GM21390 (cell line): Measurements from ENCODE around the gene RNASE7.
A peak's percentile ranks its signal among the peaks of the same experiment; 100 is the strongest.

ENCODE experiments used
- ATAC-seq: cut with Tn5 transposase; IDR thresholded peaks from one replicate; pipeline ENCODE4 v1.9.1; 2021; ENCODE audit not compliant: unreplicated experiment

RNASE7 gene

DNA sequence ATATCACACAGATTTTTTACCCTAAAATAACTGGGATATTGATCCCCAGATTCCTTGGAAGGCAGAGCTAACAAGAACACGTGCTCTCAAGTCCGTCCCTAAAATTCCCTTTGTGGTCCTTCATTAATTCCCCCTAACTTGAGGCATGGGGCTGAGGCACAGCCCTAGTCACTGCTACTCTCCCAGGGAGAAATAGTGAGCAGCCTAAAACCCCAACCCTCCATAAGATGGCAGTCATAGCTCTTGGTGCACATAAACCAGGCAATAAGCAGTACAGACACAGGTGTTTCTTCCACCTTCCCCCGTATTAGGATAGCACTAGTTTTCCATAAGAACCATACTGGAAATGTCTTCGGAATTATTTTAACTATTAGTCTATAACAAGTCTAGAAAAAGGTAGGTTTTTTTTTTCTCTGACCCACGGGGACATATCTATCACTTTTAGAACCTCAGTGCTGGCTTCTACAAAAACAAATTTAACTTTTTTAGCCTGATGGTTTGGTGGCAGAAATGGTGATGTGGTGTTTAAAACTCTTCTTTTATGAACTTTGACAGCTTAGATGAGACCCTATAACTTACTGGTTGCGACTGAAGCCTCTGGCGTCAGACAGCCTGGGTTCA, 24.8 kb downstream of the RNASE7 start:
- no peak for ATAC-seq

DNA sequence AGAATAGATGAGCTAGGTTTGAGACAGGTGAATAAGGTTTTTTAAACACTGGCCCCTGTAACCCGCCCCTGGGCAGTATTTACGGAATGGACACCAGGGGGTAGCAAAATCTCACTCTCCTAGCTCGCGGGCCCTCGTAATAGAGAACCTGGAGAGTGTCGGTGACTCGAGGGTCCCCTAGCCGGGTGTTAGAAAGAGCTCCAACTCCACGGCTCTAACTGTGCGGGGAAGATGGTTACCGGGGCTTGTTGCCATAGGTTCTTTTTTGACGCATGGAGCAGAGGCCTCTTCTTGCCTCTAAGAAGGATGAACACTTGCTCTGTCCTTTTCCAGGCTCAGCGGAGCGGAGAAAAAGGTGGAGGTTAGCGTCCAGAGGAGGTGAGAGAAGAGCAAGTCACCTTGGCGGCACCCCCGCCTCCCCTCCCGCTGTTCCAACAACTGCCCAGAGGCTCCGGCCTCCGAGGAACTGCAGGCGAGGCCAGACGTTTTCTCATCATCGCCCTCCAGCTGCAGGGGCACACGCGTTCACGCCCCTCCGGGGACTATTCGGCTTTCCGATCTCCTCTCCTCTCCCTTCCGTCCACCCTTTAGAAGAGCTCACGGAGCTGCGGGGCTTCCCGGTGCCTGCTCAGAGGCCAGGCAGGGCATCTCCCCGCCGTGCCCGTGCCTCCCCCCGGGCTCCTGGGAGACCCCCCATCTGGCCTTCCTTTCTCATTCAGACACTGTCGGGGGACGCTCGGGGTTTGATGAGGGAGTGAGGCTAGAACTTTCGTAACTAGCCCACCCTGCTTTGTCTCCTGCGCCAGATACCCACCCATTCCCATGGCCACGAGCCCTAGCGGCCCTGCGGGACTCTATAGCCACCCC, 26.6 kb downstream of the RNASE7 start:
- no peak for ATAC-seq

DNA sequence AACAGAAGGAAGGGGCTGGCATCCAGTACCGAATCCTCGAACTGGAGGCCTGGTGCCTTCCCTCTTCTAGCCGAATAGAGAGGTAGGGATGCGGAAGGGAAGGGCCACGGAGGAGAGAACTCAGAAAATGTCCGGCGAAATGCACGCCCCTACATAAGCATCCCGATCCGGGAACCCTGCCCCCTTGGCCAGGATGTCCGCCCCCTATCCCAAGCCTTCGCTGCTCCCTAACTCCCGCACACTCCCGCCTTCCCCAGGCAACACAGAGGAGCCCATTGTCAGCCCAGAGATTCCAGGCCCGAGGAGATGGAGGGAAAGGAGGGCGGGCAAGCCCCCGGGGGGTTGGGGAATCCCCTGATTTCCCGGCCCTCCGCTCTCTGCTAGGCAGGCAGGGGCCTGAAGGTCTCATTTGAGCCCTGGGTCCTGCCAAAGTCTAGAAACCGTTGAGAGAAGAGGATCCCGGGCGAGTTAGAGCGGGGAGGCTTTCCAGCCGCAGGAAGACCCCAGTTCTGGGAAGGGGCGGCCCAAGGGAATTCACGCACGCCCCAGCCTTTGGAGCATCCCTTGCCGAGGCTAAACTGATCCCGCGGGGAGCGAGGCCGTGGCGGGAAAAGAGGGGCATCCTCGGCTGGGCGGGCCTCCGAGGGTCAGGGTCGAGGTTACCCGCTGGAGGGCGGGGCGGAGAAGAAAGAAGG, 27.4 kb downstream of the RNASE7 start:
- ATAC-seq: no peak

DNA sequence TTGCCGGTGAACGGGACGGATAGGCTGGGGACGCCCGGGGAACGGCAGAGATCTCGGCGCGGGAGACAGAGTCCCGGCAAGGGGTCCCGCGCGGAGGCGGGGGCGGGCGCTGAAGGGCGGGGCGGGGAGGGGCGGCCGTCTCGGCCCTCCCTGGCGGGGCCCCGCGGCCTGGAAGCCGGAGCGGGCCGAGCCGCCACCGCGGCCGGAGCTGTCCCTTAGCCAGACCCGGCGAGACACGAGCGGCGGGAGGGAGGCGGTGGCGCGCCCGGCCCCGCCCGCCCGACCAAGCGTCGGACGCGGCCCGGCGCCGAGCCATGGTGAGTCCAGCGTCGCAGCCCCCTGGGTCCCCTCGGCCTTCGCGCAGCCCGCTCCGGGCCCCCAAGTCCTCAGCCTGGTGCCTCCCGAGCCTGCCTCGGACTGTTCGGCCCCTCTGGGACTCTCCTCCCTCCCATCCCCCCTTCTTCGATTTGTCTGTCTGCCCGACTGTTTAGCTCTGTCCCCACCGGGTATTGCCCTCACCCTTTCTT, 28.0 kb downstream of the RNASE7 start, which contains the start of gene ARHGEF40:
ARHGEF40 (plus strand) TSS at position 222 of the 527 bp plus-strand sequence; CDS start at position 315, 93 bp downstream.
- no peak for ATAC-seq

DNA sequence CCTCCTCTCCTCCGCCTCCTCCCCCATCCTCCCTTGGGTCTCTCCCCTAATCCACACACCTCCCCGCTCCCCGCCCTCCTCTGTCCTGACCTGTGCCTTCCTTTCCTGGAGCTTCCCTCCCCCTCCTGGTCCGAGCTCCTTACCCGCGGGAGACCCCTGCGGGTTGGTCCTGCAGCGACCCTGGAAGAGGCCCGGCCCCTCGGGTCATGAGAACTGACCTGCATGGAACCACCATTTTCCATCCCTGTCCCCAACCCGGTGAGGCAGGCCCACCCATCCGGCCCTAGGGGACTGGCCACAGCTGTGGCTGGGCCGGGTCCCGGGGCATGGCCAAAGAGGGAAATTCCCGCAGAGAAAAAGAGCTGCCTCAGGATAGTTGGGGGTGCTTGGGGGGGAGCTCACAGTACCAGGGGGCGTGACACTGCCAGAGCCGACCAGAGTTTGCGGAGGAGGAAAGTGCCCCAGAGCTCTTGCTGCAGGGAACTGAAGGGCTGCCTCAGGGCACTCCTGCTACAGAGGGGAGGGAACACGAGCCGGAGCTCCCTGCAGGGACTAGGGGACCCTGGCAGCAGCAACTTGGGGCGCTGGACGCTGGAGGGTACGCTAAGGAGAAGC, 28.6 kb downstream of the RNASE7 start:
- ATAC-seq: peak; percentile 17

DNA sequence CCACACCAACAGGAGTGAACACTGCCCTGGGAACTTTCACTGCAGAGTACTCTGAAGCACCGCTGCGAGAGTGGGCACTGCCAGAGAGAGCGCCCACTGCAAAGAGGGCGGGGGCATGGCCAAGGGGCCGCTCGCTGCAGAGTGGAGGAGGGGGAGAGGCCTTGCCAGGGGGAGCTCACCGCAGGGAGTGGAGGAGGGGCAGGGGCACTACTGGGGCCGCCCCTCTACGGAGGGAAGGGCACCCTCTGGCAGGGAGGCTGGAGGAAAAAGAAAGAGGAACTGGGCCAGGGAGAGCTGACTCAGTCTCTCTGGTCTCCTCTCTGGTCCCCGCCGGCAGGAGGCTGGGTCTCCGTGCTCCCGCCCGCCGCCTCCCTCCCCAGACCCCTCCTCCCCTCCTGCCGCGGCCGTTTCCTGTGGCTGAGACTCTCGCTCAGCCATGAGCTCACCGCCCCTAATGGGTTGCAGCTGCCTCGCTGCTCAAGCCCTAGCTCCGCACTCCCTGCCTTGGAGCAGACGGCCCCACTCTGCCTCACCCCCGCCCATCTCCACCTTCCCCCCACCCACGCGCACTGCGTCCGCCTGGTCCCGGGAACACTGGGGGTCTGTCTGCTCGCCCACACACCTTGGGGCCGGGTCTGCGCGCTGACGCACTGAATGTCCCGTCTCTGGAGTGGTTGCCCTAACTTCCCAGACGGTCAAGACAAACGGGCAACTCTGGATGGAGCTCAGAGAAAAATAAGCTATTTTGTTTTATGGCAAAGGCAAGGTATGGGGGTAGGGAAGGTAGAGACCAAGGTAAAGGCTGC, 29.3 kb downstream of the RNASE7 start:
- ATAC-seq: peak; percentile 75

DNA sequence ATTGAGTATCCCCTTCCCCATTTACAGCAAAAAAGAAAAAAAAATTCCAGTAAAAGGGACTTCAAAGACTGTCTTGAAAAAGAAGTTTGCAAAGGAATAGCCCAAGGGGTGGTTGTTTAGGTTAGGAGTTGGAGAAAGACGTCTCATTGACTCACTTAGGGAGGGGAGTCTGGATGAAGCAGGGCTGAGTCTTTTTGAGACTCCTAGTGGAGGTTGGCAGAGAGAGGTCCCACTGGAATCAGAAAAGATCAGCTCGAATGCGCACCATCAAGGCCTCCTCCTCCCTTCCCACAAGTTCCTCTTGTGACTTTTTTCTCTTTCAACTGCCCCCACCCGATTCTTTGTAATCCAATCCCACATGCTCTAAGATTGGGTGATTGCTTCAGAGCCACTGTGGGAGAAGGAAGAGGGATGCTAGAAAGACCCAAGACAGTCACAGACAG, 29.9 kb downstream of the RNASE7 start:
- ATAC-seq: no peak

DNA sequence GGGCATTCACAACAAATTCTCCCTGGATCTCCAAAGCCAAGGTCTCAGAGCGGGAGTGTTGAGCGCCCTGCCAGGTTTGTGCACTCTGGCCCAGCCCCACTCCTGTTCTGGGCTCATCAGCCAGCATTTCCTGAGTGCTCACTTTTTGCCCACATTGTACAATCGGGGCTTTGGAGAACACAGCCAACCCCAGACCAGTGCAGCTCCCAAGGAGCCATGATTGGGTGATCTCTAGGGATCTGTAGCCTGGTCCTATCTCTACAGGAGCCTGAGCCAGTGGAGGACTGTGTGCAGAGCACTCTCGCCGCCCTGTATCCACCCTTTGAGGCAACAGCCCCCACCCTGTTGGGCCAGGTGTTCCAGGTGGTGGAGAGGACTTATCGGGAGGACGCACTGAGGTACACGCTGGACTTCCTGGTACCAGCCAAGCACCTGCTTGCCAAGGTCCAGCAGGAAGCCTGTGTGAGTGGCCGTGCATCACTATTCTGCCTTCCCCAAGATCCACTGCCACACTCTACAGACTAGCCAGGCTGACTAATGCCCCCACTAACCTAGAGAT, 30.7 kb downstream of the RNASE7 start:
- ATAC-seq: no peak

DNA sequence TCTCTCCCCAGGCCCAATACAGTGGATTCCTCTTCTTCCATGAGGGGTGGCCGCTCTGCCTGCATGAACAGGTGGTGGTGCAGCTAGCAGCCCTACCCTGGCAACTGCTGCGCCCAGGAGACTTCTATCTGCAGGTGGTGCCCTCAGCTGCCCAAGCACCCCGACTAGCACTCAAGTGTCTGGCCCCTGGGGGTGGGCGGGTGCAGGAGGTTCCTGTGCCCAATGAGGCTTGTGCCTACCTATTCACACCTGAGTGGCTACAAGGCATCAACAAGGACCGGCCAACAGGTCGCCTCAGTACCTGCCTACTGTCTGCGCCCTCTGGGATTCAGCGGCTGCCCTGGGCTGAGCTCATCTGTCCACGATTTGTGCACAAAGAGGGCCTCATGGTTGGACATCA, 31.8 kb downstream of the RNASE7 start:
- no peak for ATAC-seq

DNA sequence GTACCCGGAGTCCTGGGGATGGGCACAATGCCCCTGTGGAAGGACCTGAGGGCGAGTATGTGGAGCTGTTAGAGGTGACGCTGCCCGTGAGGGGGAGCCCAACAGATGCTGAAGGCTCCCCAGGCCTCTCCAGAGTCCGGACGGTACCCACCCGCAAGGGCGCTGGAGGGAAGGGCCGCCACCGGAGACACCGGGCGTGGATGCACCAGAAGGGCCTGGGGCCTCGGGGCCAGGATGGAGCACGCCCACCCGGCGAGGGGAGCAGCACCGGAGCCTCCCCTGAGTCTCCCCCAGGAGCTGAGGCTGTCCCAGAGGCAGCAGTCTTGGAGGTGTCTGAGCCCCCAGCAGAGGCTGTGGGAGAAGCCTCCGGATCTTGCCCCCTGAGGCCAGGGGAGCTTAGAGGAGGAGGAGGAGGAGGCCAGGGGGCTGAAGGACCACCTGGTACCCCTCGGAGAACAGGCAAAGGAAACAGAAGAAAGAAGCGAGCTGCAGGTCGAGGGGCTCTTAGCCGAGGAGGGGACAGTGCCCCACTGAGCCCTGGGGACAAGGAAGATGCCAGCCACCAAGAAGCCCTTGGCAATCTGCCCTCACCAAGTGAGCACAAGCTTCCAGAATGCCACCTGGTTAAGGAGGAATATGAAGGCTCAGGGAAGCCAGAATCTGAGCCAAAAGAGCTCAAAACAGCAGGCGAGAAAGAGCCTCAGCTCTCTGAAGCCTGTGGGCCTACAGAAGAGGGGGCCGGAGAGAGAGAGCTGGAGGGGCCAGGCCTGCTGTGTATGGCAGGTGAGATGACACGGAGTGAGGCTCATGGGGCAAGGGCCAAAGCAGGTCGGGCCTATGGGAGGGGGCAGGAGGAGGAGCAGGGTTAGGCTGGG, 32.5 kb downstream of the RNASE7 start:
- no peak for ATAC-seq

DNA sequence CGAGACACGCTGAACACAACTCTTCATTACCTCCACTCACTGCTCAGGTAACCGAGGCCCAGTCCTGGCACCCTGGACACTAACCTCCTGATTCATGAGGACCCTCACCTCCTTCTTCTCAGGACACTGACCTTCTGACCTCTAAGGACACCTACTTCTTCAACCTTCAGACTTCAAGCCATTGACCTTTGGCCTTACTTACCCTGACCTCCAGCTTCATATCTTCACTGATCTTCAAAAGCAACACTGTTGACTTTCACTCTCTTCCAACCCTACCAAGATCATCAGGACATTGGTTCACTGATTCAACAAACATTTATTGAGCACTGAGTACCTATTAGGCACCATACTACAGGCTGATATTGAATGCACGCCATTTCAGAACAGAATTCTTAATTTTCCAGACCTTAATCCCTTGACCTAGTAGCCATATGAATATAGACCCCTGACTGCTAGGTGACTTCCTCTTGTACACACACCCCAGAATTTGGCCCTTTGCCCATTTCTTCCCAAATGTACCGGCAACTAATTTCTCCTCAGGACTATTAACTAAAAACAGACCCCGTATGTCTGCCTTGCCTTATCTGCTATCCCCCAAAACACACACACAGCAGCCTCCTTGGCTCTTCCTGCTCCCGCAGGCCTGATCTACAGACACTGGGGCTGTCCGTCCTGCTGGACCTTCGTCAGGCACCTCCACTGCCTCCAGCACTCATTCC, 33.7 kb downstream of the RNASE7 start:
- no peak for ATAC-seq

DNA sequence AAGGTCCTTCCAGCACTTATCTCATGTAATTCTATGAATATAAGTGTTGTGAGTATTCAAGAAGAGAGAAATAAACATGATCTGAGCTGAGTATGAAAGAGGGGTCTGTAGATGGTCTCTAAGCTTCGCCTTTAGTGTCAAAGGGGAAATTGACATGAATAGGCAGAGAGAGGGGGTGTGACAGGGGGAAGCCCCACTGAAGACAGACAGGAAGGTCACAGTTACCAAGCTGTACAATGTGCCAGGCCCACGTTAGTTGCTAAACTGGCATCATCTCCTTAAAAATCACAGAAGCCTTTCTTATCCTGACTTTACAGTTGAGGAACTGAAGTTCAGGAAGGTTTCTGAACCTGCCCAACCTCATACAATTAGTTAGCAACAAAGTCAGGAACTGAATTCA, 35.5 kb downstream of the RNASE7 start:
- ATAC-seq: no peak

DNA sequence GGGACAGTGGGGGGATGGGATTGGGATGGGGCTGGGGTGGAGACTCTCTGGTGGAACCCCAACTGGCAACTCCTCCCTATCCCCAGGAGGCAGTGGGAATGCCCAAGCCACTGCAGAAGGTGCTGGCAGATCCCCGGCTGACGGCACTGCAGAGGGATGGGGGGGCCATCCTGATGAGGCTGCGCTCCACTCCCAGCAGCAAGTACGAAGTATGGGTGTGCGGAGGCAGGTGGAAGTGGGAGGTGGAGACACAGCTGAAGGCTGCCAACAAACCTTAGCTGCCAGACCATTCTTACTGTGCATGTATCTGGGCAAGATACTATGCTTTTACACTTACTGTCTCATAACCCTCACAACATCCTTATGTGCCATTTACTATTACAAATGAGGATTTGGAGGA, 36.1 kb downstream of the RNASE7 start:
- ATAC-seq: no peak

DNA sequence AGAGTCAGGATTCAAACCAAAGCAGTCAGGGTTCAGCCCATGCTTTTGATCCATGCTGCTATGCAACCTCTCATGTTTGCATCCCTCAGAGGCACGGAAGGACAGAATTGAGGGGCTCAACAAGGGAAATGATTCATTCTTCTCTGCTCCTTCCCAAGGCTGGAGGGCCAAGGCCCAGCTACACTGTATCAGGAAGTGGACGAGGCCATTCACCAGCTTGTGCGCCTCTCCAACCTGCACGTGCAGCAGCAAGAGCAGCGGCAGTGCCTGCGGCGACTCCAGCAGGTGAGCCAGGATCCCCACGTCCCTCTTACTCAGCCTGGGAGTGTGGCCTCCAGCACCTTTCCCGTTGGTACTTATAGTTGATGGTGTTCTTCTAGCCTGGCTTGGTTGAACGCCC, 36.6 kb downstream of the RNASE7 start:
- ATAC-seq: no peak

DNA sequence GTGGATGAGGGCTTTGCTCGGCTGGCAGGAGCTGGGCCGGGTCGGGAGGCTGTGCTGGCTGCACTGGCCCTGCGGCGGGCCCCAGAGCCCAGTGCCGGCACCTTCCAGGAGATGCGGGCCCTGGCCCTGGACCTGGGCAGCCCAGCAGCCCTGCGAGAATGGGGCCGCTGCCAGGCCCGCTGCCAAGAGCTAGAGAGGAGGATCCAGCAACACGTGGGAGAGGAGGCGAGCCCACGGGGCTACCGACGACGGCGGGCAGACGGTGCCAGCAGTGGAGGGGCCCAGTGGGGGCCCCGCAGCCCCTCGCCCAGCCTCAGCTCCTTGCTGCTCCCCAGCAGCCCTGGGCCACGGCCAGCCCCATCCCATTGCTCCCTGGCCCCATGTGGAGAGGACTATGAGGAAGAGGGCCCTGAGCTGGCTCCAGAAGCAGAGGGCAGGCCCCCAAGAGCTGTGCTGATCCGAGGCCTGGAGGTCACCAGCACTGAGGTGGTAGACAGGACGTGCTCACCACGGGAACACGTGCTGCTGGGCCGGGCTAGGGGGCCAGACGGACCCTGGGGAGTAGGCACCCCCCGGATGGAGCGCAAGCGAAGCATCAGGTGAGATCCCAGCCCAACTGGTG, 39.5 kb downstream of the RNASE7 start:
- no peak for ATAC-seq

DNA sequence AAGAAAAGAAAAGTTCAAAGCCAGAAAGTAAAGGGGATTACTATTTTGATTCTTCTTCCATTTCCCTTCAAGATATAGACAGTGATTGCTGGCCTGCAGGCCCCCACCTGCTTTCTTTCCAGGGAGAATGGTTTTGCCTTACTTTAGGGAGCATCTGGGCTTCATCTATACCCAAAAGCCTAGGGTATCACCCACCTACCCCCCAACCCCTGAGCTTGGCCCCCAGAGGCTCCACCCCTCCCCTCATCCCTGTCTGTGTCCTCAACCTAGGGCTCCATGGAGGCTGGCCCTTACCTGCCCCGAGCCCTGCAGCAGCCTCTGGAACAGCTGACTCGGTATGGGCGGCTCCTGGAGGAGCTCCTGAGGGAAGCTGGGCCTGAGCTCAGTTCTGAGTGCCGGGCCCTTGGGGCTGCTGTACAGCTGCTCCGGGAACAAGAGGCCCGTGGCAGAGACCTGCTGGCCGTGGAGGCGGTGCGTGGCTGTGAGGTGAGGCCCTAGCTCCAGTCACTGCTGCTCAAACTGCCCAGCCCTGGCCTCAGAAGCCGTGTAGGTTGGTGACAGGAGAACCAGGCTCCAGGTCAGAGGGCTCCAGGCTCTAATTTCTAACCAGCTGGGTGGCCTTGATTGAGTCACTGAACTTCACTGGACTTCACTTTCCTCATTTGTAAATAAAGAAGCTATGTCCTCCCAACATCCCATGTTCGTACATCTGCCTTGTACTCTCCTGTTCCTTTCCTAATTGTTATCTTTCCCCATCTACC, 41.6 kb downstream of the RNASE7 start:
- ATAC-seq: no peak

DNA sequence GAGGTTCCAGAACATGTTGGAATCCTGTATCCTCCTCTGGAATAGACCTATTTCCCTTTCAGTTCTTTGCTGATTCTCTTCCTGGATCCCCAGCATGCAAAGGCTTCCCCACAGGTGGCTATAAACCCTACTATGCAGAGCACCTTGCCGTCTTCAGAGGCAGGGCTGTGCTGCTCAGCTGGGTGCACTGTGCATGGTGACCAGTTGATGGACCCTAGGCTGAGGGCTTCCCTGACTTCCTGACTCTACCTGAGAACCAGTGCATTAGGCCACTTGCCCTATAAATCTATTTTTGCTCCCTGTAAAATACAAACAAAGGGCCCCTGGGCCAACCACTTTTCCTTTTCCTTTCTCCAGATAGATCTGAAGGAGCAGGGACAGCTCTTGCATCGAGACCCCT, 42.2 kb downstream of the RNASE7 start:
- ATAC-seq: no peak
